Kidney capillary endothelial cell (primary cell): ENCODE results near the gene ATXN1L.
"Not testable (repeated sequence)": the region's sequence is repeated elsewhere in the genome, so short reads cannot be mapped to it uniquely, and the experiment has no call there.

ENCODE experiments used
- DNase-seq: peaks from one replicate; pipeline ENCODE4 v3.0.0-alpha.2; 2018; ENCODE audit warnings: low spot score

ATXN1L gene

GRCh38 chr16:71853413-71853812 lies 7.6 kb downstream of the ATXN1L start:
- DNase-seq = no peak

GRCh38 chr16:71854369-71854948 lies 8.7 kb downstream of the ATXN1L start:
- DNase-seq = no peak

- DNase-seq = no peak
Observed at GRCh38 chr16:71855937-71856662, 10.3 kb downstream of the ATXN1L start.

GRCh38 chr16:71859762-71860521 lies 14.2 kb downstream of the ATXN1L start:
- DNase-seq = no peak

GRCh38 chr16:71863995-71864394 lies 18.2 kb downstream of the ATXN1L start:
- no peak for DNase-seq

- DNase-seq = no peak
Observed at GRCh38 chr16:71865173-71865863, 19.5 kb downstream of the ATXN1L start.

GRCh38 chr16:71867175-71867574 lies 21.4 kb downstream of the ATXN1L start:
- DNase-seq = not testable (repeated sequence)

GRCh38 chr16:71867939-71868338 lies 22.2 kb downstream of the ATXN1L start:
- DNase-seq = no peak

- DNase-seq = no peak
Observed at GRCh38 chr16:71869089-71869488, 23.3 kb downstream of the ATXN1L start.

- no peak for DNase-seq
Observed at GRCh38 chr16:71870818-71871217, 25.0 kb downstream of the ATXN1L start.

GRCh38 chr16:71873199-71873598 lies 27.4 kb downstream of the ATXN1L start:
- no peak for DNase-seq

GRCh38 chr16:71878911-71879310 lies 33.1 kb downstream of the ATXN1L start:
- DNase-seq = no peak

GRCh38 chr16:71880176-71880575 lies 34.4 kb downstream of the ATXN1L start:
- DNase-seq = no peak

- peak; percentile 69 for DNase-seq
Observed at GRCh38 chr16:71882505-71883167, 36.9 kb downstream of the ATXN1L start.

- DNase-seq = no peak
Observed at GRCh38 chr16:71883168-71883848, 37.5 kb downstream of the ATXN1L start.

- DNase-seq = peak; percentile 52
Observed at GRCh38 chr16:71883849-71884638, 38.3 kb downstream of the ATXN1L start, which contains the start of gene ZNF821. TSS of gene ZNF821 (minus strand) at chr16:71884182. CDS start at chr16:71879946, 4,236 bp downstream.

- DNase-seq = no peak
Observed at GRCh38 chr16:71885261-71885650, 39.5 kb downstream of the ATXN1L start.

GRCh38 chr16:71889147-71889546 lies 43.4 kb downstream of the ATXN1L start:
- DNase-seq = no peak

- DNase-seq = no peak
Observed at GRCh38 chr16:71893888-71894228, 48.1 kb downstream of the ATXN1L start.

- peak; percentile 48 for DNase-seq
Observed at GRCh38 chr16:71894229-71894920, 48.6 kb downstream of the ATXN1L start.
